Neural crest cell (in vitro differentiated cells): ENCODE results near the gene CFAP97D2. TPM values are rescaled to one million over a fixed set of nuclear protein-coding genes. Genes with fewer than 3 reads are reported as not detected.

Experiments
- DNase-seq: peaks from one replicate; pipeline ENCODE4 v3.0.0; 2021; ENCODE audit warnings: low read depth, mixed read lengths, low spot score
- H3K27ac Mint-ChIP-seq: one replicate; pipeline ENCODE4 v1.8.0; 2021; ENCODE audit warnings: mild to moderate bottlenecking, mixed read lengths; ENCODE audit not compliant: unreplicated experiment
- H3K27me3 Mint-ChIP-seq: 2 replicates; pipeline ENCODE4 v1.8.0; 2021; ENCODE audit warnings: low read depth, mild to moderate bottlenecking, mixed read lengths
- H3K36me3 Mint-ChIP-seq: 2 replicates; pipeline ENCODE4 v1.8.0; 2021; ENCODE audit warnings: low read depth, mild to moderate bottlenecking, mixed read lengths
- H3K4me1 Mint-ChIP-seq: 2 replicates; pipeline ENCODE4 v1.8.0; 2021; ENCODE audit warnings: mixed read lengths
- H3K4me3 Mint-ChIP-seq: one replicate; pipeline ENCODE4 v1.8.0; 2021; ENCODE audit warnings: mild to moderate bottlenecking, mixed read lengths
- H3K9me3 Mint-ChIP-seq: 2 replicates; pipeline ENCODE4 v1.8.0; 2021; ENCODE audit warnings: mixed read lengths
- CTCF ChIP-seq: fragments of 200-600 bp; sonication (generic); conservative IDR thresholded peaks from 2 replicates; pipeline ENCODE4 v1.5.0; 2021; ENCODE audit warnings: antibody characterized with exemption, mild to moderate bottlenecking
- total RNA-seq: library from RNA; stranded (reverse); gene quantifications from 2 replicates; pipeline ENCODE4 v1.2.1, GENCODE V29; 2021

CFAP97D2 gene
- total RNA-seq, 1 donor from 2014 or later: not detected

DNA sequence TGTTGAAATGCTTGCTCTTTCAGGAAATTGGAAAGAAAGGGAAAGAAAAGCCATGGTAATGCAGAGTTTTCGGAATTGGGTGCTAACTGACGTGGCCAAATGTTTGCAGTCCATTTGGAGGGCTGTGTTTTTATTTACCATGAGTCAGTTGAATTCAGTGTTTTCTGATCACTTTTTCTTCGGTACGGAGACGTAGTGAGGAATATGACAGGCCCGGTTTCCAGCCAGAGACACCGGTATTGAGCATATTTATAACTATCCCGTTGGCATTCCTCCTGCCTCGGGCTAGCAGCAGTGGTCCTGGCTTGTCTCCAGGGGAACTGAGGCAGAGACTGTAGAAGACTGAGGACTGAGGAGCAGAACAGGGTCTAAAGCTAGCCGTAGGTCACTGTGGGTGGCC is 56.6 kb downstream of the CFAP97D2 start:
- Mint-ChIP-seq H3K27me3 (peaks cover 13% of the 10 kb centered on the region), H3K4me3 (peak overlapping the region; percentile 96), H3K36me3 (peaks cover 13% of the 10 kb centered on the region), H3K9me3 (peaks cover 4% of the 10 kb centered on the region), H3K27ac (peak overlapping the region; percentile 54), H3K4me1 (peaks cover 17% of the 10 kb centered on the region)
- TF ChIP-seq CTCF: no peak
- no peak for DNase-seq

- peaks cover 17% of the 10 kb centered on the region for H3K4me1 Mint-ChIP-seq
- no peak overlapping the region for H3K27ac Mint-ChIP-seq
- peaks cover 11% of the 10 kb centered on the region for H3K27me3 Mint-ChIP-seq
- TF ChIP-seq CTCF: no peak
- peak overlapping the region; percentile 96 for H3K4me3 Mint-ChIP-seq
- H3K9me3 Mint-ChIP-seq: peaks cover 4% of the 10 kb centered on the region
- peaks cover 14% of the 10 kb centered on the region for H3K36me3 Mint-ChIP-seq
- no peak for DNase-seq
Observed at GRCh38 chr13:114236227-114236626, 57.2 kb downstream of the CFAP97D2 start.

DNA sequence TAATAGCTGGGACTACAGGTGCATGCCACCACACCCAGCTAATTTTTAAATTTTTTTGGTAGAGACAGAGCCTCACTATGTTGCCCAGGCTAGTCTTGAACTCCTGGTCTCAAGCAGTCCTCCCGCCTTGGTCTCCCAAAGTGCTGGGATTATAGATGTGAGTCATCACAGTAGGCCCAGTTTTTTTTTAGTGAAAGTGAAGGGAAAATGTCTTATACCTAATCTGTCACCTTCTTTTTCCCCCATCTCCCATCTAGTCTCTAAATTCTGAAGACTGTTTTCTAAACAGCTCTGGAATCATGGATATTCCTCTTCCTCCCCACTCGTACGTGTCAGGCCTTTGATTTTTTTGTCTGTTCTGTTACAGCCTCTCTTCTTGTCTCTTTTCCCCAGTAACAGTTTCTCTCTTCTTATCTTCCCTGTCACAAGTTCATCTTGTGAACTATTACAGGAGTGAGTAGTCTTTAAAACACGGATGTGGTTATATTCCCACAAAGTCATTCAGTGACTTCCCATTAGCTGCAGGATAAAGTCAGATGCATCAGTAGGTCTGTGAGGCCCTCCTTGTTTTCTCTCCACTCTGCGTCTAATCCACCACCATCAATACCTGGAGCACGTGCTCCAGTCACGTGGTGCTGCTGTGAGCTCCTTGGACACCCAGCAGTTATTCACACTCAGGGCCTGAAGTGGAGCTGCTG is 58.5 kb downstream of the CFAP97D2 start:
- no peak for TF ChIP-seq CTCF
- H3K9me3 Mint-ChIP-seq: peaks cover 4% of the 10 kb centered on the region
- H3K4me3 Mint-ChIP-seq: peak overlapping the region; percentile 52
- H3K4me1 Mint-ChIP-seq: peaks cover 17% of the 10 kb centered on the region
- DNase-seq: no peak
- peaks cover 3% of the 10 kb centered on the region for H3K27me3 Mint-ChIP-seq
- no peak overlapping the region for H3K27ac Mint-ChIP-seq
- peaks cover 16% of the 10 kb centered on the region for H3K36me3 Mint-ChIP-seq

- Mint-ChIP-seq H3K36me3 (peaks cover 18% of the 10 kb centered on the region), H3K4me1 (peaks cover 4% of the 10 kb centered on the region), H3K27me3 (no peaks in the 10 kb centered on the region), H3K9me3 (no peaks in the 10 kb centered on the region), H3K27ac (no peak overlapping the region), H3K4me3 (no peak overlapping the region)
- DNase-seq: no peak
- TF ChIP-seq CTCF: no peak
Observed at GRCh38 chr13:114241918-114242317, 62.9 kb downstream of the CFAP97D2 start.

DNA sequence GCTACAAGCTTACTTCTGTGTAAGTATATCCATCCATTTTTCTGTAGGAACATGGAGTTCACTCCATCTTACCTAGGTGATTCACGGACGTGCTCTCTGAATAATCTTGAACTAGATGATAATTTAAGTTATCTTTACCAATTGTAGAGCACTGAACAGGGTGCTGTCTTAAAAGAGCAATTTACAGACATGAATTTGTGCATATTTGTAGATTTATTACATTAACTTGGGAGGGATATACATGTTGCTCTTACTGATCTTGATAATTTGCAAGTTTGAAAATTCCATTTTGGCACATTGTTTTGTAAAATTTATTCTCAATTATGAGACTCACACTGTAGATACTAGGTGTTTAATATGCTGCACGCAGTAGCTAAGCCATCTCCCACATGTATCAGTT is 64.9 kb downstream of the CFAP97D2 start:
- Mint-ChIP-seq H3K27ac (no peak overlapping the region), H3K27me3 (no peaks in the 10 kb centered on the region), H3K9me3 (no peaks in the 10 kb centered on the region), H3K4me1 (no peaks in the 10 kb centered on the region), H3K36me3 (peaks cover 18% of the 10 kb centered on the region), H3K4me3 (no peak overlapping the region)
- no peak for TF ChIP-seq CTCF
- DNase-seq: no peak
